ENCODE data around the gene BMPR1A. TPM values are rescaled to one million over a fixed set of nuclear protein-coding genes. Genes with fewer than 3 reads are reported as not detected.

Gene BMPR1A
- total and polyA plus RNA-seq, 10 of the 15 experiments (the other 5 are each of a cell fraction or from before 2014, with no cell fraction given): 2.3 to 22.7 (median 13.1) TPM

GRCh38 chr10:86821388-86821999, 65.1 kb downstream of the BMPR1A start (continued):
- TF ChIP-seq ZBTB33 (IDR thresholded peaks at IDR 0.05): no peak

- in situ Hi-C loops (cut with MboI): no loop called here
- Histone ChIP-seq H3K4me2 (ENCODE audit: control insufficient read depth, insufficient read depth) (no peak overlapping the region), H3K36me3 (ENCODE audit: control insufficient read depth in 2 of 2, insufficient read depth in 2 of 2, low read length in 1 of 2) (no peaks in the 10 kb centered on the region; a peak in 1 of 4 replicates), H2AFZ (ENCODE audit: control insufficient read depth, low read depth, low read length) (no peak overlapping the region), H3K27ac (ENCODE audit: control insufficient read depth, insufficient read depth) (no peak overlapping the region), H3K4me3 (no peak overlapping the region), H3K27me3 (replicated peaks in 1 of 2; ENCODE audit: control insufficient read depth in 2 of 2, insufficient read depth in 2 of 2, low read length in 1 of 2) (no peaks in the 10 kb centered on the region), H3K79me2 (ENCODE audit: control insufficient read depth, insufficient read depth, low read length) (peaks cover 8% of the 10 kb centered on the region), H3K9ac (ENCODE audit: control insufficient read depth, insufficient read depth, low read length) (no peak overlapping the region), H3K4me1 (ENCODE audit: control insufficient read depth, insufficient read depth, low read length) (no peaks in the 10 kb centered on the region), H3K9me3 (replicated peaks; ENCODE audit: control insufficient read depth, insufficient read depth, low read length) (no peaks in the 10 kb centered on the region), H4K20me1 (ENCODE audit: control insufficient read depth, insufficient read depth) (no peaks in the 10 kb centered on the region)
- SMC1A ChIA-PET (ENCODE audit: uncharacterized antibody, unreplicated experiment): no interaction called here
- POLR2A ChIA-PET: no interaction called here
- TF ChIP-seq ZNF622 (IDR thresholded peaks at IDR 0.05): no peak
- no peak for TF ChIP-seq CREM (IDR thresholded peaks at IDR 0.05; ENCODE audit: low read depth)
- no peak for TF ChIP-seq ZBTB11 (CRISPR knock-in tag; IDR thresholded peaks at IDR 0.05)
- no peak for TF ChIP-seq STAT1 (conservative IDR thresholded peaks at IDR 0.05)
- TF ChIP-seq SMARCA5 (IDR thresholded peaks at IDR 0.05): no peak
- TF ChIP-seq IRF4 (IDR thresholded peaks at IDR 0.05; ENCODE audit: low read depth, low read length): no peak
- no peak for TF ChIP-seq TAF1 (IDR thresholded peaks at IDR 0.05; ENCODE audit: borderline replicate concordance, low read depth, low read length)
- no peak for TF ChIP-seq HDAC2 (IDR thresholded peaks at IDR 0.05)
- no peak for TF ChIP-seq SMAD1 (IDR thresholded peaks at IDR 0.05; ENCODE audit: low read depth, partially characterized antibody)
- TF ChIP-seq ZNF207 (IDR thresholded peaks at IDR 0.05; ENCODE audit: borderline replicate concordance): no peak
- no peak for TF ChIP-seq FOXM1 (IDR thresholded peaks at IDR 0.05; ENCODE audit: low read depth, low read length)
- intact Hi-C loops (cut with micrococcal nuclease; ENCODE audit: unreplicated experiment): no loop called here
- no peak for ATAC-seq
- no peak for DNase-seq (ENCODE audit: low read depth, low spot score)
- 97% methylated on average over 4 of the region's 4 CpGs for WGBS (ENCODE audit: insufficient coverage, insufficient replicate concordance, low lambda C conversion rate, missing lambda C conversion rate)
- CTCF ChIA-PET: no interaction called here
- BruUV-seq (replicated peaks): no TSS peak
- no peak for FAIRE-seq
- RAD21 ChIA-PET (ENCODE audit: unreplicated experiment): no interaction called here
Observed at GRCh38 chr10:86823565-86823964, 67.1 kb downstream of the BMPR1A start.

Measured in GM12878 (cell line).